ENCODE results near the gene ITGB1BP1. TPM values are rescaled to one million over a fixed set of nuclear protein-coding genes. Genes with fewer than 3 reads are reported as not detected.
"Not testable (repeated sequence)": the region's sequence is repeated elsewhere in the genome, so short reads cannot be mapped to it uniquely, and the experiment has no call there.

The ITGB1BP1 gene
- total RNA-seq, 1 experiment from 2014 or later = 36.7 TPM

GRCh38 chr2:9401646-9402371, 21.5 kb downstream of the ITGB1BP1 start:
- no peaks in the 10 kb centered on the region for H4K20me1 ChIP-seq (ENCODE audit: insufficient read depth, low read depth, low read length)
- H2AFZ ChIP-seq (ENCODE audit: low read length) = no peak overlapping the region
- H3K4me2 ChIP-seq (ENCODE audit: low read depth, low read length, poor library complexity, severe bottlenecking) = no peak overlapping the region
- no peak for DNase-seq
- peaks cover 5% of the 10 kb centered on the region; the same call in 1 of the 2 replicates for H3K4me1 ChIP-seq (ENCODE audit: low read length)
- H3K9ac ChIP-seq (ENCODE audit: low read length) = no peak overlapping the region
- H3K36me3 ChIP-seq (ENCODE audit: insufficient read depth, low read length) = no peaks in the 10 kb centered on the region
- H3K9me3 ChIP-seq (ENCODE audit: low read length) = no peaks in the 10 kb centered on the region
- H3K27ac ChIP-seq (ENCODE audit: low read length) = no peak overlapping the region
- H3K79me2 ChIP-seq (ENCODE audit: low read length) = no peaks in the 10 kb centered on the region
- H3K27me3 ChIP-seq (ENCODE audit: low read length) = no peaks in the 10 kb centered on the region
- no peaks in the 10 kb centered on the region for H3K9me2 ChIP-seq (replicated peaks; ENCODE audit: insufficient read depth, low read length)
- no peak overlapping the region for H3K4me3 ChIP-seq (ENCODE audit: low read length)

GRCh38 chr2:9401059-9401547, 22.2 kb downstream of the ITGB1BP1 start:
- peaks cover 5% of the 10 kb centered on the region; the same call in 1 of the 2 replicates for H3K4me1 ChIP-seq (ENCODE audit: low read length)
- H3K4me2 ChIP-seq (ENCODE audit: low read depth, low read length, poor library complexity, severe bottlenecking) = no peak overlapping the region
- H3K79me2 ChIP-seq (ENCODE audit: low read length) = no peaks in the 10 kb centered on the region
- no peaks in the 10 kb centered on the region for H3K9me2 ChIP-seq (replicated peaks; ENCODE audit: insufficient read depth, low read length)
- no peak overlapping the region for H2AFZ ChIP-seq (ENCODE audit: low read length)
- H3K36me3 ChIP-seq (ENCODE audit: insufficient read depth, low read length) = no peaks in the 10 kb centered on the region
- H4K20me1 ChIP-seq (ENCODE audit: insufficient read depth, low read depth, low read length) = no peaks in the 10 kb centered on the region
- no peaks in the 10 kb centered on the region for H3K27me3 ChIP-seq (ENCODE audit: low read length)
- H3K9me3 ChIP-seq (ENCODE audit: low read length) = no peaks in the 10 kb centered on the region
- no peak overlapping the region for H3K9ac ChIP-seq (ENCODE audit: low read length)
- no peak overlapping the region for H3K4me3 ChIP-seq (ENCODE audit: low read length)
- DNase-seq = no peak
- no peak overlapping the region for H3K27ac ChIP-seq (ENCODE audit: low read length)

- no peak overlapping the region for H3K4me3 ChIP-seq (ENCODE audit: low read length)
- no peaks in the 10 kb centered on the region for H4K20me1 ChIP-seq (ENCODE audit: insufficient read depth, low read depth, low read length)
- H3K9ac ChIP-seq (ENCODE audit: low read length) = no peak overlapping the region
- no peak overlapping the region for H3K4me2 ChIP-seq (ENCODE audit: low read depth, low read length, poor library complexity, severe bottlenecking)
- H3K4me1 ChIP-seq (ENCODE audit: low read length) = peaks cover 5% of the 10 kb centered on the region; the same call in 1 of the 2 replicates
- H3K27me3 ChIP-seq (ENCODE audit: low read length) = no peaks in the 10 kb centered on the region
- H2AFZ ChIP-seq (ENCODE audit: low read length) = no peak overlapping the region
- no peaks in the 10 kb centered on the region for H3K36me3 ChIP-seq (ENCODE audit: insufficient read depth, low read length)
- DNase-seq = no peak
- no peaks in the 10 kb centered on the region for H3K9me3 ChIP-seq (ENCODE audit: low read length)
- H3K9me2 ChIP-seq (replicated peaks; ENCODE audit: insufficient read depth, low read length) = no peaks in the 10 kb centered on the region
- no peaks in the 10 kb centered on the region for H3K79me2 ChIP-seq (ENCODE audit: low read length)
- no peak overlapping the region for H3K27ac ChIP-seq (ENCODE audit: low read length)
Observed at GRCh38 chr2:9400268-9401058, 22.9 kb downstream of the ITGB1BP1 start.

GRCh38 chr2:9398881-9399780, 24.2 kb downstream of the ITGB1BP1 start:
- no peaks in the 10 kb centered on the region for H3K27me3 ChIP-seq (ENCODE audit: low read length)
- H3K9ac ChIP-seq (ENCODE audit: low read length) = no peak overlapping the region
- H3K4me2 ChIP-seq (ENCODE audit: low read depth, low read length, poor library complexity, severe bottlenecking) = no peak overlapping the region
- no peak overlapping the region for H3K27ac ChIP-seq (ENCODE audit: low read length)
- DNase-seq = no peak
- no peaks in the 10 kb centered on the region for H3K79me2 ChIP-seq (ENCODE audit: low read length)
- no peaks in the 10 kb centered on the region for H3K9me2 ChIP-seq (replicated peaks; ENCODE audit: insufficient read depth, low read length)
- no peaks in the 10 kb centered on the region for H3K9me3 ChIP-seq (ENCODE audit: low read length)
- H3K36me3 ChIP-seq (ENCODE audit: insufficient read depth, low read length) = no peaks in the 10 kb centered on the region
- H3K4me3 ChIP-seq (ENCODE audit: low read length) = no peak overlapping the region
- H3K4me1 ChIP-seq (ENCODE audit: low read length) = peaks cover 5% of the 10 kb centered on the region; the same call in 1 of the 2 replicates
- H2AFZ ChIP-seq (ENCODE audit: low read length) = no peak overlapping the region
- H4K20me1 ChIP-seq (ENCODE audit: insufficient read depth, low read depth, low read length) = no peaks in the 10 kb centered on the region

DNA sequence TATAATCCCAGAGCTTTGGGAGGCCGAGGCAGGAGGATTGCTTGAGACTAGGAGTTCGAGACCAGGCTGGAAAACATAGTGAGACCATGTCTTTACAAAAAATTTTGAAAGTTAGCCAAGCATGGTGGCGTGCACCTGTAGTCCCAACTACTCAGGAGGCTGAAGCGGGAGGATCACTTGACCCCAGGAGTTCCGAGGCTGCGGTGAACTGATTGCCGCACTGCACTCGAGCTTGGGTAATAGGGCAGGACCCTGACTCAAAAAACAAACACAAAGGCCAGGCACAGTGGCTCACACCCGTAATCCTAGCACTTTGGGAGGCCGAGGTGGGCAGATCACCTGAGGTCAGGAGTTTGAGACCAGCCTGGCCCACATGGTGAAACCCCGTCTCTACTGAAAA, 25.1 kb downstream of the ITGB1BP1 start:
- not testable (repeated sequence) for H3K79me2 ChIP-seq (ENCODE audit: low read length); H3K27me3 ChIP-seq (ENCODE audit: low read length); H3K4me2 ChIP-seq (ENCODE audit: low read depth, low read length, poor library complexity, severe bottlenecking); H3K9me2 ChIP-seq (replicated peaks; ENCODE audit: insufficient read depth, low read length); H3K9me3 ChIP-seq (ENCODE audit: low read length); H3K4me3 ChIP-seq (ENCODE audit: low read length); H3K4me1 ChIP-seq (ENCODE audit: low read length); H3K36me3 ChIP-seq (ENCODE audit: insufficient read depth, low read length); H3K9ac ChIP-seq (ENCODE audit: low read length); H2AFZ ChIP-seq (ENCODE audit: low read length); H4K20me1 ChIP-seq (ENCODE audit: insufficient read depth, low read depth, low read length); DNase-seq; H3K27ac ChIP-seq (ENCODE audit: low read length)

DNA sequence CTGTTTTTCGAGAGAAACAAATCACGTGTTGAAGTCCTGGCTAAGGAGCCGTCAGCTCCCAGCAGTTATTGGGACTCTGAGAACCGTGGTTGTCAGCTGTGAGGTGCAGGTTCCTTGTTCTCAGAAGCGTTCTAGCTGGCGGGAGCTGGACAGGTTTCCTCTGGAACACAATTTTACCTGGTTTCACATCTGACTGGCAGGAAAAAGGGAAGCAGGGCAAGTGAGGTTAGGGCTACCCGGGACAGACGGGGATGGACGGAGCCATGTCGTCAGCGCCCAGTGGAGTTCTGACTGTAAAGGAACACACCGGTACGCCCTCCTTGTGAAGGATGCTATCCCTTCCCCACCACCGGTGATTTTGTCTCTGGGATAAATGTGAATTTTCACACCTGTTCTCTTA, 26.1 kb downstream of the ITGB1BP1 start:
- Histone ChIP-seq H3K4me2 (ENCODE audit: low read depth, low read length, poor library complexity, severe bottlenecking) (no peak overlapping the region), H2AFZ (ENCODE audit: low read length) (no peak overlapping the region), H3K27me3 (ENCODE audit: low read length) (no peaks in the 10 kb centered on the region), H3K9me3 (ENCODE audit: low read length) (no peaks in the 10 kb centered on the region), H3K36me3 (ENCODE audit: insufficient read depth, low read length) (no peaks in the 10 kb centered on the region), H3K27ac (ENCODE audit: low read length) (no peak overlapping the region), H4K20me1 (ENCODE audit: insufficient read depth, low read depth, low read length) (no peaks in the 10 kb centered on the region), H3K4me3 (ENCODE audit: low read length) (no peak overlapping the region), H3K79me2 (ENCODE audit: low read length) (no peaks in the 10 kb centered on the region), H3K9ac (ENCODE audit: low read length) (no peak overlapping the region), H3K9me2 (replicated peaks; ENCODE audit: insufficient read depth, low read length) (no peaks in the 10 kb centered on the region), H3K4me1 (ENCODE audit: low read length) (no peaks in the 10 kb centered on the region)
- DNase-seq = no peak

DNA sequence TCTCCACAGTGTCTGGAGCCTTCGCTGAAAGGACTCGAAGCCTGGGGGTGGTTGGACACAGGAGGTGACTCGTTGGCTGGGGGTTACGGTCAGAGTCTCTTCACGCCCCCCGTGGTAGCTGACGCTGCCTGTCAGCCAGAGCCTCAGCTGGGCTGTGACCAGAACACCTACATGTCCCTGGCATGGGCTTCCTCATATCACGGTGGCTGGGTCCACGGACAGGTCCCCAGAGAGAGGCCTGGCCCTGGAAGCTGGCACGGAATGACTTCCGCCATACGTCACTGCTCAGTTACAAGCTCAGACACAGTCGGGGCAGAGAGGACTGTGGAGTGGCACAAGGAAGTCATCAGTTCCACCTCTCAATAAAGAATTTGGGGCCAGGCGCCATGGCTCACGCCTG, 28.5 kb downstream of the ITGB1BP1 start:
- Histone ChIP-seq H4K20me1 (ENCODE audit: insufficient read depth, low read depth, low read length) (no peaks in the 10 kb centered on the region), H3K27ac (ENCODE audit: low read length) (no peak overlapping the region), H3K4me1 (ENCODE audit: low read length) (no peaks in the 10 kb centered on the region), H3K27me3 (ENCODE audit: low read length) (no peaks in the 10 kb centered on the region), H3K79me2 (ENCODE audit: low read length) (no peaks in the 10 kb centered on the region), H3K4me3 (ENCODE audit: low read length) (no peak overlapping the region), H3K4me2 (ENCODE audit: low read depth, low read length, poor library complexity, severe bottlenecking) (no peak overlapping the region), H3K36me3 (ENCODE audit: insufficient read depth, low read length) (no peaks in the 10 kb centered on the region), H3K9me3 (ENCODE audit: low read length) (no peaks in the 10 kb centered on the region), H2AFZ (ENCODE audit: low read length) (no peak overlapping the region), H3K9me2 (replicated peaks; ENCODE audit: insufficient read depth, low read length) (no peaks in the 10 kb centered on the region), H3K9ac (ENCODE audit: low read length) (no peak overlapping the region)
- no peak for DNase-seq
